Stimulated activated CD8-positive, alpha-beta memory T cell treated with anti-CD3 and anti-CD28 coated beads, Interleukin-2, amount 100 ng/mL, for 48 hours (primary cell): ENCODE results near the gene SYNRG.

Experiments
- DNase-seq, 2 donors: peaks; one replicate each; pipeline ENCODE4 v3.0.0-alpha.2; 2020; ENCODE audit warnings: low read depth in 2 of 2

Gene SYNRG

DNA sequence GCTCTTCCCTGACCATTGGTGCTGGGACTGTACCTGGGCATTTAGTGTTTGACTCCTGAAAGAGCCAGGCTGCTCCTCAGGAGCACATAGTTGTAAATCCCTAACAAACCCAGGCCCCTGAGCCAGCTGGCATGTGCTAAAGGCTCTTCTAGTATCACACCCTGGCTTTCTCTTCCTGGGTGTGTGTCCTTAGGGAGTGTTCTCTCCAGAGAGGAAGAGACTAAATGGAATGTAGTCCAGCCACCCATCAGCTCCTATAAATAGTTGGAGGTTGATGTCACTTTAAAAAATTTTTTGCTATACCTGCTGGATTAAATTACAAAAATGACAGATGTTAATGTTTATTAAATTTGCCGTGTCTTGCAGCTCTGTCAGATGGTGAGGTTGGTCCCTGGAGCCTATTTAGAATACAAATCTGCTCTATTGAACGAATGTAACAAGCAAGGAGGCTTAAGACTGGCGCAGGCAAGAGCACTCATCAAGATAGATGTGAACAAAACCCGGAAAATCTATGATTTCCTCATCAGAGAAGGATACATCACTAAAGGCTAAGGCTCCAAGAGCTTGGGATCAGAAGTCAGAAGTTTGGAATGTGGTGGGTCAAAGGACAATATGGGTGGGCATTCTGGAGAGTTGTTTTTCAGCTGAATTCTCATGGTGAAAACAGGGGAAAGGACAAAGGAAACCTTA, 132.6 kb downstream of the SYNRG start:
- no peak for DNase-seq

GRCh38 chr17:37475731-37476420, 133.3 kb downstream of the SYNRG start:
- DNase-seq = no peak

GRCh38 chr17:37470181-37470580, 139.0 kb downstream of the SYNRG start:
- no peak for DNase-seq

DNA sequence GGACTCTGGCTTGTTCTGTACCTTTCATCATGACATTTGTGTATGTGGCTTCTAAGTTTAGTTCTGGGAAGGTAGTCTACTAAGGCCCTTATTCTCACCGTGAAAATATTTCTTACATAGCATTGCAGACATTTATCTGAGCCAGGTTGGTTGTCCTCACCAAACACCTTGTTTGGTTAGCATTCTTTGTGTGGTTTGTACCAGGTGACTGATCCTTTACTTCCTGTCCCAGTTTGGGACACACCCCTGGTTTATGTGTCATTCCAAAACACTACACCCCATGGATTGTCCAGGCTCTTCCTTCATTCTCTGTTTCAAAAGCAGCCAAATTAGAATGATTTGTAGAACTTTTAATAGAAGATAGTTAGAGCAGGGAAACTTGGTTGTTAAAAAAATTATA, 142.7 kb downstream of the SYNRG start:
- DNase-seq = no peak

GRCh38 chr17:37465069-37465616, 144.1 kb downstream of the SYNRG start:
- DNase-seq = no peak
